Hypothalamus (tissue), 51 donors: ENCODE measurements around the gene CD209.

Source experiments
- DNase-seq, 51 donors: peaks; one replicate each; lab custom pipeline; 2025; lab: John Stamatoyannopoulos, UW

CD209 gene

GRCh38 chr19:7739801-7740681 is 7.3 kb downstream of the CD209 start:
- no peak for DNase-seq

GRCh38 chr19:7739211-7739755 is 8.1 kb downstream of the CD209 start:
- DNase-seq = no peak

DNA sequence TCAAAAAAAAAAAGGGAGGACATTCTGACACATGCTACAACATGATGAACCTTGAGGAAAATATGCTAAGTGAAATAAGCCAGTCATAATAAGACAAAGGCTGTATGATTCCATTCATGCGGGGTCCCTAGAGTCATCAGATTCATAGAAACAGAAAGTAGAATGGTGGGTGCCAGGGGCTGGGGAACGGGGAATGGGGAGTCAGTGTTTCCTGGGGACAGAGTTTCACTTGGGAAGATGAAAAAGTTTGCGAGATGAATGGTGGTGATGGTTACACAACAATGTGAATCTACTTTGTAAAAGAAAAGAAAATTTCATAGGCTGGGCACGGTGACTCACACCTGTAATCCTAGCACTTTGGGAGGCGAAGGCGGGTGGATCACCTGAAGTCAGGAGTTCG is 9.3 kb downstream of the CD209 start:
- DNase-seq = no peak

GRCh38 chr19:7737215-7737614 is 10.1 kb downstream of the CD209 start:
- DNase-seq = no peak

GRCh38 chr19:7736148-7736547 is 11.2 kb downstream of the CD209 start:
- no peak for DNase-seq

DNA sequence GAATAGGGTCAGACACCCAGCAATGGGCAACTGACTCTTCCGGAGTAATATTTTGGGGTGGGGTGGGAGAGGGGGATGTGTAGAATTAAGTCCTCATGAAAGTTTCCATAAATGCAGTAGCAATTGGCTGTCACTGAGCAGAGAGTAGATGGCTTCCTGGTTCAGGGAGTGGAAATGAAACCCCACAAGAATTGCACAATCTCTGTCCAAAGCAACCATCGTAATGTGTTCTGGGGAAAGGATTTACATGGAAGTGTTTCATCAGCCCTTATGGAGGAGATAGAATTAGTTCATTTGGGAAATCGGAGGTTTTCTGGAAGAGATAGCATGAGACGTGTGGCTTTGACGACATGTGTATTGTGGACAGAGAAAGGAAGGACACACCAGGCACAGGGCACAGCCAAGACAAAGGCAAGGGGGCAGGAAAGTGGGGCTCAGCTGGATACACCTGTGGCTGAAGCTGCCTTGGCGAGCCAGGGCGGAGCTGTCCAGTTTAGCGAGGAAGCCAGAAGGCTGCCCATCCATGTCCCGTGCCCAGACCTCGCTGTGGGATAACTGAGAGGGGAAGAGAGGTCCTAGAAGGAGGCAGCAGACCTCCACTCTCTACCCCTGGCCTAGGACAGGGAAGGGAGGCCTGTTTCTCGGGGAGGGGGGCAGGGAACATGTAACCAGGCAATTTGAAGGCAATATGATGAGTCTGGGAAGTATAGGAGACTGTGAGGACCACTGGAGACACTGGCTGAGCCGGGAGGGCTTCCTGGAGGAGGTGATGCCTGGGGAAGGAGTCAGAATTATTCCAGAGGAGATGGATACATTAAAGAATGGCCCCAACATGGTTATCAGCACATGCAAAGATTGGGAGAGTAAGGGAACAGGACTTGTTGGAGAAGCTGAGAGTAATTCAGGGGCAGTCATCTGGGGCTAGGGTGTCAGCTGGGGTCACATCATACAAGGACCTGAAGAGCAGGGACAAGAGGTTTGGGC is 12.8 kb downstream of the CD209 start:
- DNase-seq = no peak

DNA sequence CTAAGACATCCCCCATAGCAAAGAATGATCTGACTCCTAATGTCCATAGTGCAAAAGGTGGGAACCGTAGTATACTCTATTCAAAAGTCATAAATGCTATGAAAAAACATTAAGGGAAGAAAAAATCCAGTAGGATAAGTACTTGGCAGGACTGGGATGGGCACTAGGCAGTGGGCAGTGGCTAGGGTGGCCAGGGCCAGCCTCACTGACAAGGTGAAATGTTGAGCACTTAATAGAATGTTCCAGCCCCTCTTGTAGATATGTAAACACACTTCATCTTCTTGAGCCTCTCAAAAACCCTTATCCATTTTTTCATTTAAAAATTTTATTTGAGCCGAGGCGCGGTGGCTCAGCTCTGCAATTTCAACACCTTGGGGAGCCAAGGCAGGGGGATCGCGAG is 14.0 kb downstream of the CD209 start:
- DNase-seq = no peak

DNA sequence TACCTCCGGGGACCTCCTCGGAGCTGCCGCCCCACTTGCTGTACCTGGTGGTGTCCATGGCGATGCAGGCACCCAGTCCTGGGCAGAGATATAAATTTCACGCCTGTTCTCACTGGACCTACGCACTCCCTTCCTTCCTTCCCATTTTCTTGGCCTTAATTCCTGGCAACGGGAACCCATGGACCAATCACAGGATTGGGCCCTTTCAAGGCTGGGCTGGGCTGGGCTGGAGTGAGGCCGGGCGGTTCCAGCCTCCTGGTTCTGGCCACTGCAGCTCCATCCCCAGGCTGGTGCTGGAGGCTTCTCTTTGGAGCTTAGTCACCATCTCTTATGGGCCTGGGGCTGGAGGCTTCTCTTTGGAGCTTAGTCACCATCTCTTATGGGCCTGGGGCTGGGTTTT is 15.3 kb downstream of the CD209 start, which contains the start of gene CLEC4G:
Gene CLEC4G (minus strand): TSS at position 66 of the 400 bp plus-strand sequence. CDS start 8 bp downstream, at position 58.
- no peak for DNase-seq

- no peak for DNase-seq
Measured at GRCh38 chr19:7731615-7732014, 15.7 kb downstream of the CD209 start.

DNA sequence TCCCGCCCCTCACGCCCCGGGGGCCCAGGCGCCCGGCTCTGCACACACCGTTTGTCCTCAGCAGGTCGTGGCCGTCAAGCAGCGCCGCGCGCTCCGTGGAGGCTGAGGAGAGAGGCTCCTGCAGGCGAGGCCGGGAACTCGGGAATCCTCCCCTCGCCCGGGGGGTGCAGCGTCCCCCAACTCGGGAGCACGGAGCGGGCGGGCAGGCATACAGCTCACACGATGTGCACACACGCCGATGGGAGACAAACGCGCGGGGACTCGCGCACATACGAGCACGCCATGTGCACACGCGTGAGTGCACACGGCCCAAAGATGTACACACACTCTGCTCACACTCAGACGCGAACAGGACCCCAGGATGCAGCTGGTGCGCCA is 16.1 kb downstream of the CD209 start:
- no peak for DNase-seq

DNA sequence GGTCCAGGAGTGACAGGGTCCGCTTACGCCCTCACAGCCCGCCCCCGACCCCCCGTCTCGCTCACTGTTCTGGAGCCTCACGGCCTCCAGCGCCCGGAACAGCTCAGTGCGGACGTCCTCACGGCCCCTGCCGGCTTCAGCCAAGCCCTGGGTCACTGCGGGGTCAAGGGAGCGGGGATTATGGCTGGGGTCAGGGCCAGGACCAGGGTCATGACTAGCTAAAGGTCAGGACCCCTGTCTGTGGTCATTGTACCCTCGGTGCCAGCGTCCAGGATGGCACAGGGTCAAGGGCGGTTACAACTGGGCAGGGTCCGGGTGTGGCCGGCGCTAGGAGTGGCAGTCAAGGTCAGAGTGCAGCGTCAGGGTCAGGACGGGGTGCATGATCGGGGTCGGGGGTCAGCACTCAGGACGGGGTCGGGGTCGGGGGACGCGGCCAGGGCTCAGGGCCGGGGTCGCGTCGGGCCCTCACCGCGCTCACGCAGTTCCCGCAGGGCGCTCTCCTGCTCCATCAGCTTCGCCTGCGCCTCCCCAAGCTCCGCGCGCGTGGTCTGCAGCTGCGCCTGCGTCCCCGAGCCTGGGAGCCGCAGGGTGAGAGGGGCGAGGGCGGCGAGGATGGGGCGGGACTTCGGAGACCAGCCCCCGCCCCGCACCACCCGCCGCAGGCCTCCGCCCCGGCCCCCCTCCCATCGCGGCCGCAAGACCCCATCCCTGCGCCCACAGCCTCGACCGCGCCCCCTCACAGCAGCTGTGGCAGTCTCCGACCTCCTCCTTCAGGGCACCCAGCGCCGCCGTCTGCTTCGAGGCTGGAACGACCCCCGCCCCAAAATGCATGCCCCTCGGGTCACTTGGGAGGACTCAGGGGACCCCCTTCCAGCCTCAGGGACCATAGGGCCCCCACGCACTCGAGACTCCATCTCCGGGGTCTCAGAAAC is 16.8 kb downstream of the CD209 start:
- DNase-seq = no peak

DNA sequence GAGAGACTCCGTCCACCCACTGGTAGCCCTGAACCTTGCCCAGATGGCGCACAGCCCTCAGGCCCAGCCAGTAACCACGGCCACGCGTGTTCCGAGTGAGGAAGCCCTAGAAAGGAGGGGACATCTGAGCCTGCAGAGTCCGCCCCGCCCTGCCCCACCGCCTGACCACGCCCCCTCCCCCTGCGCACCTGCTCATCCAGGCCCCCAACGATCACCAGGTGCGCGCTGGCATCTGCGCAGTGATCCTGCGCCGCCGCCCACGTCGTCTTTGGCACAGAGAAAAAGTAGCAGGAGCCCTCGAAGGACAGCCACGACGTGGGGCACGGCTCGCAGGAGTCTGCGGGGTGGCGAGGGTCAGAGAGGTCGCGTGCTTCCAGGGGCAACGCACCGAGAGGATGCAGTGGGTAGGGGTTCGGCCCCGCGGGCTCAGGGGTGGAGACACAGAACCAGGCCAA is 17.5 kb downstream of the CD209 start:
- DNase-seq = no peak

DNA sequence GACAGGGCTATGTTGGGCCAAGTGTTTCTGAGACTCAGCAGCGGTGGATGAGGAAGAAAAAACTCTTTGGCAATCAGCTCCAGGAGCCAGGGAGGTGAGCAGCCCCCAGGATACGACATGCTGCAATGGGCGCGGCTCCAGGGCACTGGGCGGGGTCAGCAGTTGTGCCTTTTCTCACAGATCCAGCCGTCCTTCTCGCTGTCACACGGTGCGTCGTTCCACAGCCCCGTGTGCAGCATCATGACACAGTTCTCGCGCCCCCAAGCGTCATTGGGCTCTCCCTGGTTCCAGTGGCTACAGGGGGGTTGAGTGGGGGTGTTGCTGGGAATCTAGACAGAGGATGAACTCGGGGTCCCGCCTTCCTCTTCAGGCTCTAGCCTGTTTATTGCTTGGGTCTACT is 18.1 kb downstream of the CD209 start:
- no peak for DNase-seq

GRCh38 chr19:7725791-7726190 is 21.5 kb downstream of the CD209 start:
- DNase-seq = no peak

- DNase-seq = no peak
Measured at GRCh38 chr19:7722231-7722651, 25.1 kb downstream of the CD209 start.

GRCh38 chr19:7720351-7720750 is 27.0 kb downstream of the CD209 start:
- DNase-seq = no peak

DNA sequence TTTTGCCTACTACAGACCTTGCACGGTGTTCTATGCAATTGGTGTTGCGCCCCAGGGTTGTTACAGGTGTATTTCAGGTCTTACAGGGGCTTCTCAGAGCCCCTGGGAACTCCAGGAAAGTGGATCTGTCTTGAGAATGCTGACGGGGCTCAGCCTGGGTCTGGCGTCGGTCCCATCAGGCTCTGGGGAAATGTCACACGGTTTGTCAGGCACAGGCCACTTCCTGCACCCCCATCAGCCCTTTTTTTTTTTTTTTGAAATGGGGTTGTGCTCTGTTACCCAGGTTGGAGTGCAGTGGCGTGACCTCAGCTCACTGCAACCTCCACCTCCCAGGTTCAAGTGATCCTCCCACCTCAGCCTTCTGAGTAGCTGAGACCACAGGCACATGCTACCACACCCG is 28.7 kb downstream of the CD209 start:
- no peak for DNase-seq

DNA sequence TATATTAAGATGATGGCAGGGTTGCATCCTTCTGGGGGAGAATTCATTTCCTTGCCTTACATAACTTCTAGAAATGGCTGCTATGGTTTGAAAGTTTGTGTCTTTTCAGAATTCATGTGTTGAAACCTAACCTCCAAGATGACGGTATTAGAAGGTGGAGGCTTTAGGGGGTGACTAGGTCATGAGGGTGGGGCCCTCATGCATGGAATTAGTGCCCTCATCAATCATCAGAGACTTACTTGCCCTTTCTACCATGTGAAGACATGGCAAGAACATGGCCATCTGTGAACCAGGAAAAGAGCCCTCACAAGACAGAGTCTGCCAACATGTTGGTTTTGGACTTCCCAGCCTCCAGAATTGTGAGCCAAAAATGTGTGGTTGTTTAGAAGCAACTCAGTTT is 30.6 kb downstream of the CD209 start:
- no peak for DNase-seq

GRCh38 chr19:7715671-7716070 is 31.7 kb downstream of the CD209 start:
- DNase-seq = no peak

DNA sequence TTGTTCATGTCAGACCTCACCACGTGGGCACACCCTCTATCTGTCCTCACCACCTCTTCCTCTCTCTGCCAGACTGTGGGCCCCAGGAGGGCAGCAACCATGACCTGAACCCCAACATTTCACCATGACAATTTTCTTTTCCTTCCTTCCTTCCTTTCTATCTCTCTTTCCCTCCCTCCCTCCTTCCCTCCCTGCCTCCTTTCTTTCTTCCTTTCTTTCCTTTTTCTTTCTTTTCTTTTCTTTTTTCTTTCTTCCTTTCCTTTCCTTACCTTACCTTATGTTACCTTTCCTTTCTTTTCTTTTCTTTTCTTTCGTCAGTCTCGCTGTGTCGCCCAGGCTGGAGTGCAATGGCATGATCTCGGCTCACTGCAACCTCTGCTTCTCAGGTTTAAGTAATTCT is 36.7 kb downstream of the CD209 start:
- DNase-seq = no peak
